ENCODE measurements around the gene MYRF.

Gene MYRF

DNA sequence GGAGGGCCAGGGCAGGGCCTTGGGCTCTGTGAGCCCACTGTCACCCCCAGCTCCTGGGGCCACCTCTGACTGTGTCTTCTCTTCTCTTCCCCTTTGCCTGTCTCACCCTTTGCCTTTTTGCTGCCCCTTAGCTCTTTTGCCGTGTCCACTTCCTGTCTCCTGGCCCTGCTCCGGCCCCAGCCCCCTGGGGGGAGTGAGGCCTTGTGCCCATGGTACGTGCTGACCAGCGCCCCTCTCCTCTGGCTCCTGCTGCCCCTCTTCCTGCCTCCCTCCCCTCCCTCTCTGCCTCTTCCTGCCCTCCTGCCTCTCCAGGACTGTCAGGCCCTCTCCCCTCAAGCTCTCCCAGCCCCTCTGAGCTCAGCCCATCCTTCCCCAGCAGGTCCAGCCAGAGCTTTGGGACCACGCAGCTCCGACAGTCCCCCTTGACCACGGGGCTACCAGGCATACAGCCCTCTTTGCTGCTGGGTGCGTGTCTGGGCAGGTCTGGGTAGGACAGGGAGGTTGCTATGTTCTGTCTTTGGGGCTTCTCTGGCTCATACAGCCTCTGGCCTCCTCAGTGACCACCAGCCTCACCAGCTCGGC lies 28.2 kb downstream of the MYRF start:
- no peak overlapping the region for H3K4me3 ChIP-seq (ENCODE audit: low read length, poor library complexity, severe bottlenecking)
- no peak overlapping the region for H3K9ac ChIP-seq (ENCODE audit: low read depth, low read length, poor library complexity, severe bottlenecking)
- TF ChIP-seq, protein P1, sequence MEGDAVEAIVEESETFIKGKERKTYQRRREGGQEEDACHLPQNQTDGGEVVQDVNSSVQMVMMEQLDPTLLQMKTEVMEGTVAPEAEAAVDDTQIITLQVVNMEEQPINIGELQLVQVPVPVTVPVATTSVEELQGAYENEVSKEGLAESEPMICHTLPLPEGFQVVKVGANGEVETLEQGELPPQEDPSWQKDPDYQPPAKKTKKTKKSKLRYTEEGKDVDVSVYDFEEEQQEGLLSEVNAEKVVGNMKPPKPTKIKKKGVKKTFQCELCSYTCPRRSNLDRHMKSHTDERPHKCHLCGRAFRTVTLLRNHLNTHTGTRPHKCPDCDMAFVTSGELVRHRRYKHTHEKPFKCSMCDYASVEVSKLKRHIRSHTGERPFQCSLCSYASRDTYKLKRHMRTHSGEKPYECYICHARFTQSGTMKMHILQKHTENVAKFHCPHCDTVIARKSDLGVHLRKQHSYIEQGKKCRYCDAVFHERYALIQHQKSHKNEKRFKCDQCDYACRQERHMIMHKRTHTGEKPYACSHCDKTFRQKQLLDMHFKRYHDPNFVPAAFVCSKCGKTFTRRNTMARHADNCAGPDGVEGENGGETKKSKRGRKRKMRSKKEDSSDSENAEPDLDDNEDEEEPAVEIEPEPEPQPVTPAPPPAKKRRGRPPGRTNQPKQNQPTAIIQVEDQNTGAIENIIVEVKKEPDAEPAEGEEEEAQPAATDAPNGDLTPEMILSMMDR (conservative IDR thresholded peaks at IDR 0.05; ENCODE audit: low read length), result no peak
- no peak overlapping the region for H3K4me2 ChIP-seq (ENCODE audit: low read depth, low read length, poor library complexity, severe bottlenecking)
- H3K4me1 ChIP-seq (ENCODE audit: insufficient read depth, low read length, poor library complexity, severe bottlenecking), result no peaks in the 10 kb centered on the region
- H3K9me3 ChIP-seq (ENCODE audit: insufficient read depth, low read depth, low read length), result no peaks in the 10 kb centered on the region
- no peak overlapping the region for H2AFZ ChIP-seq (ENCODE audit: low read length)
- H3K9me2 ChIP-seq (replicated peaks; ENCODE audit: low read depth, low read length), result no peaks in the 10 kb centered on the region
- H4K20me1 ChIP-seq (ENCODE audit: insufficient read depth, low read length, poor library complexity, severe bottlenecking), result no peaks in the 10 kb centered on the region
- H3F3A ChIP-seq (ENCODE audit: low read depth), result no peaks in the 10 kb centered on the region
- no peaks in the 10 kb centered on the region for H3K27me3 ChIP-seq (ENCODE audit: insufficient read depth, low read length, poor library complexity, severe bottlenecking)
- no peaks in the 10 kb centered on the region for H3K79me2 ChIP-seq (ENCODE audit: insufficient read depth, low read length)
- H3K36me3 ChIP-seq (ENCODE audit: insufficient read depth, low read length), result no peaks in the 10 kb centered on the region; the same call in 1 of the 2 replicates

DNA sequence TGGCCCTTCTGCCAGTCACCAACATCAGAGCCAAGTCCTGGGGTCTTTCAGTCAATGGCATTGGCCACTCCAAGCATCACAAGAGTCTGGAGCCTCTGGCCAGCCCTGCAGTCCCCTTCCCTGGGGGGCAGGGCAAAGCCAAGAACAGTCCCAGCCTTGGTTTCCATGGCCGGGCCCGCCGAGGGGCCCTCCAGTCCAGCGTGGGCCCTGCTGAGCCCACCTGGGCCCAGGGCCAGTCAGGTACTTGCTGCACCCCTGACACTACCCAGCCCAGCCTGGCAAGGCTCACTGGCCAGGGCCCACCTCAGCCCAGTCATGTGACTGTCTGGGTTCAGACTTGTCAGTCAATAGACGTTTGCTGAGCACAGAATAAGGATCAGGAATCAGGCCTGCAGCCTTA lies 29.1 kb downstream of the MYRF start:
- Histone ChIP-seq H3F3A (ENCODE audit: low read depth) (no peaks in the 10 kb centered on the region), H4K20me1 (ENCODE audit: insufficient read depth, low read length, poor library complexity, severe bottlenecking) (no peaks in the 10 kb centered on the region), H3K27me3 (ENCODE audit: insufficient read depth, low read length, poor library complexity, severe bottlenecking) (no peaks in the 10 kb centered on the region), H2AFZ (ENCODE audit: low read length) (no peak overlapping the region), H3K4me2 (ENCODE audit: low read depth, low read length, poor library complexity, severe bottlenecking) (no peak overlapping the region), H3K9me3 (ENCODE audit: insufficient read depth, low read depth, low read length) (no peaks in the 10 kb centered on the region), H3K36me3 (ENCODE audit: insufficient read depth, low read length) (no peaks in the 10 kb centered on the region; the same call in 1 of the 2 replicates), H3K79me2 (ENCODE audit: insufficient read depth, low read length) (no peaks in the 10 kb centered on the region), H3K9ac (ENCODE audit: low read depth, low read length, poor library complexity, severe bottlenecking) (no peak overlapping the region), H3K4me1 (ENCODE audit: insufficient read depth, low read length, poor library complexity, severe bottlenecking) (no peaks in the 10 kb centered on the region), H3K9me2 (replicated peaks; ENCODE audit: low read depth, low read length) (no peaks in the 10 kb centered on the region), H3K4me3 (ENCODE audit: low read length, poor library complexity, severe bottlenecking) (no peak overlapping the region)
- TF ChIP-seq, protein P1 (conservative IDR thresholded peaks at IDR 0.05; ENCODE audit: low read length), result no peak
- no peak for TF ChIP-seq EZH2phosphoT487 (IDR thresholded peaks at IDR 0.05; ENCODE audit: borderline replicate concordance)

DNA sequence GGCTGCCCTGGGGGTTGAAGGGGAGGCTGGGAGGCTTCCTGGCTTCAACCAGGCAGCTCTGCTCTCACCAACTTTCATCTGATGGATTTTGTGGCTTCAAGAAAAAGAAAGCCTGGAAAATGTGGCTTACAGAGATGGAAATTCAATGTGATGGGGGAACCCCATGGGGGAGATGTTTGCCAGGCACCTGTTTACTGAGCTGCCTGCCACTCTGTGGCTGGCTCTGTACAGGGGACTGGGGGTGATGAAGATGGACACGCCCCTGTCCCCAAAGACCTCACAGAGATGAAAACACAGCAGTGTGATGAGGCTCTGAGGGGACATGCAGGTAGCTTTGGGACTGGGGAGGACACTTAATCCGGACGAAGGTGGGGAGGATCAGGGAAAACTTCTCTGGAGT lies 29.9 kb downstream of the MYRF start:
- no peak overlapping the region for H3K4me3 ChIP-seq (ENCODE audit: low read length, poor library complexity, severe bottlenecking)
- peaks cover under 1% of the 10 kb centered on the region for H4K20me1 ChIP-seq (ENCODE audit: insufficient read depth, low read length, poor library complexity, severe bottlenecking)
- no peak overlapping the region for H3K9ac ChIP-seq (ENCODE audit: low read depth, low read length, poor library complexity, severe bottlenecking)
- no peak overlapping the region for H3K4me2 ChIP-seq (ENCODE audit: low read depth, low read length, poor library complexity, severe bottlenecking)
- H3K9me2 ChIP-seq (replicated peaks; ENCODE audit: low read depth, low read length), result no peaks in the 10 kb centered on the region
- H3K9me3 ChIP-seq (ENCODE audit: insufficient read depth, low read depth, low read length), result no peaks in the 10 kb centered on the region
- H3K4me1 ChIP-seq (ENCODE audit: insufficient read depth, low read length, poor library complexity, severe bottlenecking), result no peaks in the 10 kb centered on the region
- no peaks in the 10 kb centered on the region for H3K27me3 ChIP-seq (ENCODE audit: insufficient read depth, low read length, poor library complexity, severe bottlenecking)
- TF ChIP-seq, protein P1 (conservative IDR thresholded peaks at IDR 0.05; ENCODE audit: low read length), result no peak
- no peak for TF ChIP-seq EZH2phosphoT487 (IDR thresholded peaks at IDR 0.05; ENCODE audit: borderline replicate concordance)
- H3F3A ChIP-seq (ENCODE audit: low read depth), result no peaks in the 10 kb centered on the region
- H2AFZ ChIP-seq (ENCODE audit: low read length), result no peak overlapping the region
- peaks cover 5% of the 10 kb centered on the region; the same call in 1 of the 2 replicates for H3K36me3 ChIP-seq (ENCODE audit: insufficient read depth, low read length)
- no peaks in the 10 kb centered on the region for H3K79me2 ChIP-seq (ENCODE audit: insufficient read depth, low read length)
